NB4 (cell line): ENCODE data around the gene INSR.

Experiments used
- POLR2A ChIP-seq: IDR thresholded peaks from 2 replicates; pipeline ENCODE4 v1.6.1; 2011; ENCODE audit warnings: mild to moderate bottlenecking; ENCODE audit not compliant: insufficient read length; ENCODE audit errors: extremely low read depth
- TF ChIP-seq, protein P1 (sequence below): IDR thresholded peaks from one replicate; pipeline ENCODE4 v1.5.1; 2012; ENCODE audit warnings: low read depth, low read length
- TF ChIP-seq, protein P2 (sequence below): IDR thresholded peaks from 2 replicates; pipeline ENCODE4 v1.6.1; 2011; ENCODE audit warnings: low read depth, low read length

DNA sequence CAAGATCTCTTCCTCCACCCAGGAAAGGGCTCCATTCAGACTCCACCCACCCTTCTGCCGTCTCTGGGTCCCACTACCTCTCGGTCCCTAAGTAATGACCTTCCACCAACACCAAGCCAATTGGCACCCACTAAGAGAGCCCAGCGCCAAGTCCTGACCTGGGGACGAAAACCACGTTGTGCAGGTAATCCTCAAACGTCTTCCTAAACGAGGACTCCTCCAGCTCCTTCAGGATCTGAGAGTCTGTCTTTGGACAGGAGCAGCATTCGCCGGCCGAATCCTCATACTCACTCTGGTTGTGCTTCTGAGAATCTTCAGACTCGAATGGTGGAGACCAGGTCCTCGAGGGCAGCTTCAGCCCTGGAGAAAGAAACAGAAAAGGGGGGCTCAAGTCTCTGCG, 141.6 kb downstream of the INSR start:
- TF ChIP-seq, protein P1, sequence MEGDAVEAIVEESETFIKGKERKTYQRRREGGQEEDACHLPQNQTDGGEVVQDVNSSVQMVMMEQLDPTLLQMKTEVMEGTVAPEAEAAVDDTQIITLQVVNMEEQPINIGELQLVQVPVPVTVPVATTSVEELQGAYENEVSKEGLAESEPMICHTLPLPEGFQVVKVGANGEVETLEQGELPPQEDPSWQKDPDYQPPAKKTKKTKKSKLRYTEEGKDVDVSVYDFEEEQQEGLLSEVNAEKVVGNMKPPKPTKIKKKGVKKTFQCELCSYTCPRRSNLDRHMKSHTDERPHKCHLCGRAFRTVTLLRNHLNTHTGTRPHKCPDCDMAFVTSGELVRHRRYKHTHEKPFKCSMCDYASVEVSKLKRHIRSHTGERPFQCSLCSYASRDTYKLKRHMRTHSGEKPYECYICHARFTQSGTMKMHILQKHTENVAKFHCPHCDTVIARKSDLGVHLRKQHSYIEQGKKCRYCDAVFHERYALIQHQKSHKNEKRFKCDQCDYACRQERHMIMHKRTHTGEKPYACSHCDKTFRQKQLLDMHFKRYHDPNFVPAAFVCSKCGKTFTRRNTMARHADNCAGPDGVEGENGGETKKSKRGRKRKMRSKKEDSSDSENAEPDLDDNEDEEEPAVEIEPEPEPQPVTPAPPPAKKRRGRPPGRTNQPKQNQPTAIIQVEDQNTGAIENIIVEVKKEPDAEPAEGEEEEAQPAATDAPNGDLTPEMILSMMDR: no peak
- TF ChIP-seq POLR2A: no peak
- TF ChIP-seq, protein P2, sequence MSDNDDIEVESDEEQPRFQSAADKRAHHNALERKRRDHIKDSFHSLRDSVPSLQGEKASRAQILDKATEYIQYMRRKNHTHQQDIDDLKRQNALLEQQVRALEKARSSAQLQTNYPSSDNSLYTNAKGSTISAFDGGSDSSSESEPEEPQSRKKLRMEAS: no peak
